PC-3 (cell line): ENCODE results near the gene ABHD14A. TPM values are rescaled to one million over a fixed set of nuclear protein-coding genes. Genes with fewer than 3 reads are reported as not detected.

Experiments
- ATAC-seq: fragments of 200-7000 bp; cut with Tn5 transposase; 2 replicates; pipeline ENCODE4 v1.9.1; 2020; ENCODE audit warnings: mild to moderate bottlenecking, moderate library complexity
- BruUV-seq: library from RNA; stranded (reverse); fragments of 400-500 nt; replicated peaks from 2 replicates; lab custom pipeline; 2021; lab: Mats Ljungman, UMichigan
- CTCF ChIA-PET: fragments of 300-600 bp; sonication (Branson Sonifier 250); formaldehyde crosslinking; loops from one replicate; lab custom pipeline; 2022; ENCODE audit warnings: antibody characterized with exemption; lab: Charles Lee
- POLR2A ChIA-PET: fragments of 300-600 bp; sonication (Branson Sonifier 250); formaldehyde crosslinking; loops from one replicate; lab custom pipeline; 2022; ENCODE audit warnings: antibody characterized with exemption; ENCODE audit not compliant: unreplicated experiment; lab: Charles Lee
- DNase-seq: peaks from one replicate; pipeline ENCODE4 v3.0.0-alpha.2; 2015
- H2AFZ ChIP-seq: fragments of 300-600 bp; sonication (generic); 2 replicates; pipeline ENCODE4 v1.6.0; 2016; ENCODE audit warnings: antibody characterized with exemption, low read length
- H3F3A ChIP-seq: fragments of 300-600 bp; sonication (generic); one replicate; pipeline ENCODE4 v1.6.0; 2017; ENCODE audit warnings: antibody characterized with exemption, low read length, control low read depth, mild to moderate bottlenecking; ENCODE audit not compliant: unreplicated experiment
- H3K27ac ChIP-seq: fragments of 300-600 bp; sonication (generic); 2 replicates; pipeline ENCODE4 v1.5.1; 2016; ENCODE audit warnings: mild to moderate bottlenecking, low read length
- H3K27me3 ChIP-seq: fragments of 300-600 bp; sonication (generic); 2 replicates; pipeline ENCODE4 v1.6.1; 2016; ENCODE audit warnings: low read length, mixed read lengths
- H3K36me3 ChIP-seq: fragments of 300-600 bp; sonication (generic); 2 replicates; pipeline ENCODE4 v1.6.1; 2016; ENCODE audit warnings: low read depth, mixed run types, low read length, mixed read lengths
- H3K4me1 ChIP-seq: fragments of 300-600 bp; sonication (generic); 2 replicates; pipeline ENCODE4 v1.5.1; 2016; ENCODE audit warnings: low read length; ENCODE audit not compliant: insufficient read depth
- H3K4me2 ChIP-seq: fragments of 300-600 bp; sonication (generic); 2 replicates; pipeline ENCODE4 v1.6.0; 2016; ENCODE audit warnings: low read length
- H3K4me3 ChIP-seq: fragments of 300-600 bp; sonication (generic); 2 replicates; pipeline ENCODE4 v1.5.1; 2016; ENCODE audit warnings: mild to moderate bottlenecking, low read length, mixed read lengths
- H3K79me2 ChIP-seq: fragments of 300-600 bp; sonication (generic); 2 replicates; pipeline ENCODE4 v1.6.1; 2017; ENCODE audit warnings: low read length, mixed read lengths
- H3K9ac ChIP-seq: fragments of 300-600 bp; sonication (generic); 2 replicates; pipeline ENCODE4 v1.6.0; 2016; ENCODE audit warnings: mild to moderate bottlenecking, low read length
- H3K9me2 ChIP-seq: fragments of 300-600 bp; sonication (generic); replicated peaks from 2 replicates; pipeline ENCODE4 v1.6.1; 2016; ENCODE audit warnings: mixed run types, low read length, mixed read lengths
- H3K9me3 ChIP-seq: fragments of 300-600 bp; sonication (generic); 2 replicates; pipeline ENCODE4 v1.6.1; 2016; ENCODE audit warnings: low read length, mixed read lengths
- H4K20me1 ChIP-seq: fragments of 300-600 bp; sonication (generic); 2 replicates; pipeline ENCODE4 v1.6.1; 2016; ENCODE audit warnings: low read length, mixed read lengths
- CTCF ChIP-seq: fragments of 300-600 bp; sonication (generic); conservative IDR thresholded peaks from 2 replicates; pipeline ENCODE4 v1.5.1; 2017; ENCODE audit warnings: antibody characterized with exemption, low read depth, mild to moderate bottlenecking, low read length
- EZH2 ChIP-seq: fragments of 300-600 bp; sonication (generic); IDR thresholded peaks from one replicate; pipeline ENCODE4 v1.6.1; 2017; ENCODE audit warnings: antibody characterized with exemption, mild to moderate bottlenecking, low read length; ENCODE audit not compliant: unreplicated experiment
- EZH2phosphoT487 ChIP-seq: fragments of 300-600 bp; sonication (generic); IDR thresholded peaks from 2 replicates; pipeline ENCODE4 v1.6.1; 2018; ENCODE audit warnings: mild to moderate bottlenecking, antibody characterized with exemption, low read length, borderline replicate concordance
- intact Hi-C: fragments of 100-400 bp; cut with micrococcal nuclease; formaldehyde crosslinking; loops from 2 replicates; pipeline ENCODE4 v1.9.0; 2023
- total RNA-seq: library from RNA; depleted of rRNA; stranded (reverse); fragments of >200 nt; gene quantifications from 2 replicates; pipeline ENCODE4 v1.2.3, GENCODE V29; 2014

Gene ABHD14A
- total RNA-seq, 1 experiment from 2014 or later, result 23.4 TPM

GRCh38 chr3:51984269-51984647 is 9.4 kb downstream of the ABHD14A start:
- intact Hi-C loops, result no loop called here
- no peaks in the 10 kb centered on the region for H3K36me3 ChIP-seq

GRCh38 chr3:51985063-51985462 is 10.2 kb downstream of the ABHD14A start:
- ATAC-seq (no peak), DNase-seq (no peak)
- Histone ChIP-seq H3K27me3 (no peaks in the 10 kb centered on the region), H3K4me2 (no peak overlapping the region), H3F3A (no peaks in the 10 kb centered on the region), H3K79me2 (peaks cover 26% of the 10 kb centered on the region), H3K36me3 (no peaks in the 10 kb centered on the region), H3K4me3 (no peak overlapping the region), H3K27ac (no peak overlapping the region), H2AFZ (no peak overlapping the region), H3K9me2 (no peaks in the 10 kb centered on the region), H4K20me1 (no peaks in the 10 kb centered on the region), H3K9me3 (no peaks in the 10 kb centered on the region), H3K9ac (no peak overlapping the region), H3K4me1 (peaks cover 20% of the 10 kb centered on the region)
- TF ChIP-seq EZH2 (no peak), CTCF (no peak), EZH2phosphoT487 (no peak)
- CTCF ChIA-PET, result no interaction called here
- POLR2A ChIA-PET, result no interaction called here
- no TSS peak for BruUV-seq
- intact Hi-C loops, result no loop called here

More at GRCh38 chr3:51984269-51984647, 9.4 kb downstream of the ABHD14A start:
- Histone ChIP-seq H3K4me2 (peak overlapping the region; percentile 88), H2AFZ (no peak overlapping the region), H3K9me2 (no peaks in the 10 kb centered on the region), H3K4me3 (peak overlapping the region; percentile 64; the same call in 1 of the 2 replicates), H3K27ac (no peak overlapping the region), H3F3A (no peaks in the 10 kb centered on the region), H4K20me1 (no peaks in the 10 kb centered on the region), H3K79me2 (peaks cover 26% of the 10 kb centered on the region), H3K4me1 (peaks cover 20% of the 10 kb centered on the region), H3K9me3 (no peaks in the 10 kb centered on the region), H3K27me3 (no peaks in the 10 kb centered on the region), H3K9ac (no peak overlapping the region)
- TF ChIP-seq CTCF, result no peak
- no peak for TF ChIP-seq EZH2phosphoT487
- TF ChIP-seq EZH2, result no peak
- ATAC-seq, result no peak
- CTCF ChIA-PET, result no interaction called here
- POLR2A ChIA-PET, result interaction anchor here (1.0 kb wide), 1 partner anchor 8 kb away, joined by 3 read pairs; no protein-coding TSS in a partner anchor
- no peak for DNase-seq
- BruUV-seq, result no TSS peak
